ENCODE measurements around the gene NR5A1.

- TF ChIP-seq POLR2A (IDR thresholded peaks at IDR 0.05) (no peak), POLR2AphosphoS5 (IDR thresholded peaks at IDR 0.05) (no peak)
These were observed 67.4 kb downstream of the NR5A1 start for GRCh38 chr9:124439686-124440243.

Data from sigmoid colon (tissue), 4 donors.